Glutamatergic neuron (in vitro differentiated cells): ENCODE measurements around the gene RNF225. TPM values are rescaled to one million over a fixed set of nuclear protein-coding genes. Genes with fewer than 3 reads are reported as not detected.
A peak's percentile ranks its signal among the peaks of the same experiment; 100 is the strongest.

Source experiments
- DNase-seq: peaks from one replicate; pipeline ENCODE4 v3.0.0; 2022
- H3K27ac Mint-ChIP-seq: one replicate; pipeline ENCODE4 v1.8.0; 2020; ENCODE audit warnings: mild to moderate bottlenecking, mixed read lengths, inconsistent platforms; ENCODE audit not compliant: unreplicated experiment
- H3K27me3 Mint-ChIP-seq: one replicate; pipeline ENCODE4 v1.8.0; 2020; ENCODE audit warnings: mild to moderate bottlenecking, moderate library complexity, mixed read lengths, inconsistent platforms; ENCODE audit not compliant: unreplicated experiment
- H3K36me3 Mint-ChIP-seq: one replicate; pipeline ENCODE4 v1.8.0; 2020; ENCODE audit warnings: mild to moderate bottlenecking, mixed read lengths, inconsistent platforms; ENCODE audit not compliant: unreplicated experiment
- H3K4me1 Mint-ChIP-seq: one replicate; pipeline ENCODE4 v1.8.0; 2020; ENCODE audit warnings: mild to moderate bottlenecking, low read depth, mixed read lengths, inconsistent platforms; ENCODE audit not compliant: unreplicated experiment
- H3K4me3 Mint-ChIP-seq: one replicate; pipeline ENCODE4 v1.8.0; 2020; ENCODE audit warnings: mild to moderate bottlenecking, mixed read lengths, inconsistent platforms; ENCODE audit not compliant: unreplicated experiment
- H3K9me3 Mint-ChIP-seq: one replicate; pipeline ENCODE4 v1.8.0; 2020; ENCODE audit warnings: mild to moderate bottlenecking, moderate library complexity, mixed read lengths, inconsistent platforms; ENCODE audit not compliant: unreplicated experiment
- total RNA-seq: library from RNA; stranded (reverse); fragmentation: NEBNext Ultra II Directional; extraction: Animal tissue kit (Norgen Biotek cat#: 25700); gene quantifications from one replicate; pipeline ENCODE4 v1.2.1, GENCODE V29; 2021; ENCODE audit not compliant: unreplicated experiment
- TF ChIP-seq, protein P1 (sequence below): fragments of 200-600 bp; sonication (generic); IDR thresholded peaks from one replicate; pipeline ENCODE4 v1.5.0; 2021; ENCODE audit not compliant: partially characterized antibody, unreplicated experiment

RNF225 gene
- total RNA-seq, 1 donor from 2014 or later = 0.44 TPM

GRCh38 chr19:58407658-58408151 lies 12.2 kb downstream of the RNF225 start:
- peaks cover 14% of the 10 kb centered on the region for H3K27me3 Mint-ChIP-seq
- DNase-seq = no peak
- H3K4me1 Mint-ChIP-seq = peaks cover 11% of the 10 kb centered on the region
- H3K36me3 Mint-ChIP-seq = no peaks in the 10 kb centered on the region
- H3K9me3 Mint-ChIP-seq = peaks cover 16% of the 10 kb centered on the region
- TF ChIP-seq, protein P1, sequence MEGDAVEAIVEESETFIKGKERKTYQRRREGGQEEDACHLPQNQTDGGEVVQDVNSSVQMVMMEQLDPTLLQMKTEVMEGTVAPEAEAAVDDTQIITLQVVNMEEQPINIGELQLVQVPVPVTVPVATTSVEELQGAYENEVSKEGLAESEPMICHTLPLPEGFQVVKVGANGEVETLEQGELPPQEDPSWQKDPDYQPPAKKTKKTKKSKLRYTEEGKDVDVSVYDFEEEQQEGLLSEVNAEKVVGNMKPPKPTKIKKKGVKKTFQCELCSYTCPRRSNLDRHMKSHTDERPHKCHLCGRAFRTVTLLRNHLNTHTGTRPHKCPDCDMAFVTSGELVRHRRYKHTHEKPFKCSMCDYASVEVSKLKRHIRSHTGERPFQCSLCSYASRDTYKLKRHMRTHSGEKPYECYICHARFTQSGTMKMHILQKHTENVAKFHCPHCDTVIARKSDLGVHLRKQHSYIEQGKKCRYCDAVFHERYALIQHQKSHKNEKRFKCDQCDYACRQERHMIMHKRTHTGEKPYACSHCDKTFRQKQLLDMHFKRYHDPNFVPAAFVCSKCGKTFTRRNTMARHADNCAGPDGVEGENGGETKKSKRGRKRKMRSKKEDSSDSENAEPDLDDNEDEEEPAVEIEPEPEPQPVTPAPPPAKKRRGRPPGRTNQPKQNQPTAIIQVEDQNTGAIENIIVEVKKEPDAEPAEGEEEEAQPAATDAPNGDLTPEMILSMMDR = no peak
- peak overlapping the region; percentile 90 for H3K4me3 Mint-ChIP-seq
- peak overlapping the region; percentile 64 for H3K27ac Mint-ChIP-seq

DNA sequence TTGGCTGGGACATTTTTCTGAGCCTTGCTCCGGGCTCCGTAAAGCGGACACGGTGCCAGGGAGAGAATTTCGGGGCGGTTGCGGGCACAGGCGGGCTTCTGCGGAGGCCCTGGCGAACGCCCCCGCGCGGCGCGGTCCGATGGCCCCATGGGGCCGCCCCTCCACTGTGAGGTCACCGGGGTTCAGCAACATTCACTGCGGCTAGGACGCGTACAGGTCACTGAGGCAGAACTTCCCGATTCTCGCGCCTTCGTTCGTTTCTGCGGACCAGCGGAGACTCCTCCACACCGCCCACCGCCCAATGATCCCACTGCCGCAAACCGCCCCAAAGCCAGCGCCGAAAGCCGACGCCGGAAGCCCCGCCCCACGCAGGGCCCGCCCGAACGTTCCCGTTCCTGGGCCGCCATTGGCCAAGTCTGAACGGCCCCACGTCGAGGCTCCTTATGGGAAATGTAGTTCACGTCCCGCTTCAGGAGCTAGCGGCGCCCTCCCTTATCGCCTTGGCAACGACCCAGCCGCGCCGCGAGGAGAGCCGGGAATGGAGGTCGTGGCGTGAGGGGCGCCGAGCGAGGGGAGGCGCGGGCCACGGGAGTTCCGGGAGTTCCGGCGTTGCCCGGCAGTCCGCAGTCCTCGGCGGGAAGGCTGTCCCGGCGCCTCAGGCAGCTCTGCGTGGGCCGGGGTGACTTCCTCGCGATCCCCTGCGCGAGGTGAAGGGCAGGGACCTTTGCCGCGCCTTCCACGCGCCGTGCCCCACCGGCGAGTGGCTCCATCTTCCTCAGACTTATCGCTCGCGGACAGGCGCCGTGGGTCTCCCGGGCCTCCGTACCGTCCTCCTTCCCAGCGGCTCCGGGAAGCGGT lies 12.9 kb downstream of the RNF225 start, which contains the start of gene ZNF584:
Gene ZNF584 (plus strand): TSS at position 498 of the 858 bp plus-strand sequence. CDS start 499 bp downstream, outside the sequence.
- Mint-ChIP-seq H3K36me3 (no peaks in the 10 kb centered on the region), H3K4me3 (peak within 1 kb of the TSS; percentile 90), H3K27ac (peak within 1 kb of the TSS; percentile 64), H3K4me1 (peaks cover 11% of the 10 kb centered on the region), H3K9me3 (peaks cover 16% of the 10 kb centered on the region), H3K27me3 (peaks cover 14% of the 10 kb centered on the region)
- peak; percentile 98 for DNase-seq
- TF ChIP-seq, protein P1 = no peak

DNA sequence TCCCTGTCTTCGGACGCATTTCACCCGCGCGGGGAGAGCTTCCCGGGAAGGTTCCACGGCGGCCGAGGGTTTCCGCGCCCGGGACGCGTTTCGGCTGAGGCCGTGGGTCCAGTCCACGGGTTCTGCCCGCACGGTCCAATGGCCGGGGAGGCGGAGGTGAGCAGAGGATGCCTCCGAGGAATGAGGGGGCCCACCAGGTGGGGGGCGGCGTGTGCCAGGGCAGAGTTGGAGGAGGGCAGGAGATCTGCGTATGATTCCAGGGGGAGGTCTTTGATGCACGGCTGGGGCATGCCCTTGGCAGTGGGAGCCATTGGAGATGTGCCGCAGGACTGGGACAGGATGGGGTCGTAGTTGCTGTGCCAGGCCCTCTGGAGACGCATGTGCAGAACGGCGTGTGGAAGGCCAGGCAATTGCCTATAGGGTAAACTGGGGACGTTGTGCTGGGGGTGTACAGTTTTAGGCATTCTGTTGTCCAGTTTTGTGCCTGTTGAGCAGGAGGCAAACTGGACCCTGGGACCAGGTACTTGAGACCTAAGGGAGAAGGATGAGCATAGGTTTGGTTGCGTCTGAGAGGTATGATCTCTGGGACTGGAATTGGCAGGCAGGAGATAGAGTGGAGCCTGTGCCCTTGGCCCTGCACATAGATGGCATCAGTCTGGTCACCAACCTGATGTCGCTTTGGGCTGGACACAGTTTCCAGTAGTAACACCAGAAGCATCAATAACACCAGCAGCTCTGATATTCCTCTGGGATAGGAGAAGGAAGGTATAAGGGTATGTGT lies 13.7 kb downstream of the RNF225 start:
- Mint-ChIP-seq H3K27ac (peak overlapping the region; percentile 53), H3K4me1 (peaks cover 11% of the 10 kb centered on the region), H3K9me3 (peaks cover 14% of the 10 kb centered on the region), H3K36me3 (no peaks in the 10 kb centered on the region), H3K4me3 (peak overlapping the region; percentile 90), H3K27me3 (peaks cover 14% of the 10 kb centered on the region)
- TF ChIP-seq, protein P1 = no peak
- no peak for DNase-seq

DNA sequence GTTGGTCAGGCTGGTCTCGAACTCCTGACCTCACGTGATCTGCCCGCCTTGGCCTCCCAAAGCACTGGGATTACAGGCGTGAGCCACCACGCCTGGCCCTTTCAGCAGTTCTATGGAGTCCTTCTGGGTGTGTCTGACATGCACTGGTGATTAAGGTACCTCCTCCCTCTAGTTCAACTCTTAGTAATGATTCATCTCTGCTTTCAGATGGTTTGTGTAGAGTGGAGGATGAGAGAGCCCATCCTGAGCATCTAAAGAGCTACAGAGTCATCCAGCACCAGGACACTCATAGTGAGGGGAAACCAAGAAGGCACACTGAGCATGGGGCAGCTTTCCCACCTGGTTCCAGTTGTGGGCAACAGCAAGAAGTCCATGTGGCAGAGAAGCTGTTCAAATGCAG lies 21.1 kb downstream of the RNF225 start:
- H3K4me1 Mint-ChIP-seq = no peaks in the 10 kb centered on the region
- TF ChIP-seq, protein P1 = no peak
- H3K4me3 Mint-ChIP-seq = no peak overlapping the region
- peaks cover 1% of the 10 kb centered on the region for H3K9me3 Mint-ChIP-seq
- no peaks in the 10 kb centered on the region for H3K27me3 Mint-ChIP-seq
- no peak for DNase-seq
- no peak overlapping the region for H3K27ac Mint-ChIP-seq
- peaks cover 14% of the 10 kb centered on the region for H3K36me3 Mint-ChIP-seq
